ENCODE data around the gene GAB3. TPM values are rescaled to one million over a fixed set of nuclear protein-coding genes. Genes with fewer than 3 reads are reported as not detected.

GAB3 gene
- polyA plus RNA-seq, 3 donors = 6.2 to 44.0 (median 9.5) TPM

DNA sequence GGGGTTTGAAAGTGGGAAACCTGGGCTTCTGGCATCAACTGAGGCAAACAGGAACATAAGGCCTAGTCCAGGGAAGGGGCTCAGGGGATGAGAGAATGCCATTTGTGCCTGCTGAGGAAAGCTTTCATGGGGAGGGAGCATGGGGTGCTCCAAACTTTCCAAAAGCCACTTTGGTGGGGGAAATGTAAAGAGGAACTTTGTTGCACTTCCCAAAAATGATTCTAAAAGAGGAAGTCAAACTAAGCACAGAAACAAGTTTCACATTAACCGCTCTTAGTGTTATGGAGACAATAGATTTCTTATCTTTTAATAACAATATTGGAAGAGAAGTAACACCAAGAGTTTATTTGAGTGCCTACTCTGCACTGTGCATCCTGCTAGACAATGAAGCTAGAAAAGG is 32.3 kb downstream of the GAB3 start:
- Histone ChIP-seq H3K27me3 (ENCODE audit: control insufficient read depth in 2 of 2, insufficient read depth in 2 of 2, low read length in 2 of 2) (no peaks in the 10 kb centered on the region), H3K4me2 (replicated peaks; ENCODE audit: extremely low read depth, low read length, poor library complexity, severe bottlenecking) (peak overlapping the region; percentile 71), H3K4me3 (replicated peaks in 1 of 3; ENCODE audit: low read depth in 2 of 3, low read length in 3 of 3) (peak overlapping the region; percentile 5 to 64 (median 35)), H2AFZ (ENCODE audit: insufficient read depth, low read depth, low read length, poor library complexity, severe bottlenecking) (no peak overlapping the region), H4K20me1 (ENCODE audit: insufficient read depth, low read length) (peaks cover 7% of the 10 kb centered on the region), H3K4me1 (ENCODE audit: control insufficient read depth in 1 of 2, insufficient read depth in 2 of 2, low read length in 2 of 2) (peaks cover 65 to 75% of the 10 kb centered on the region in 2 donors), H3K27ac (ENCODE audit: low read depth in 1 of 2, low read length in 2 of 2) (peak overlapping the region; percentile 73 to 88), H3K9ac (ENCODE audit: insufficient read depth, low read length, poor library complexity, severe bottlenecking) (peak overlapping the region; percentile 28), H3K36me3 (replicated peaks in 1 of 2; ENCODE audit: control insufficient read depth in 1 of 2, insufficient read depth in 2 of 2, low read length in 2 of 2) (peaks cover 5 to 21% of the 10 kb centered on the region in 2 donors), H3K9me3 (replicated peaks in 1 of 2; ENCODE audit: control insufficient read depth in 1 of 2, insufficient read depth in 1 of 2, low read length in 2 of 2) (no peaks in the 10 kb centered on the region), H3K79me2 (ENCODE audit: insufficient read depth, low read length) (peaks cover 62% of the 10 kb centered on the region)
- peaks cover 5 to 7% of the 10 kb centered on the region in 2 donors for H3K36me3 Mint-ChIP-seq
- peaks cover 58% of the 10 kb centered on the region for H3K4me1 Mint-ChIP-seq
- peak overlapping the region; percentile 89 to 97 (median 95) for H3K27ac Mint-ChIP-seq
- peak in 2 of 3 donors; percentile 78 for DNase-seq
- peaks cover 0 to 9% (median 0%) of the 10 kb centered on the region in 3 donors for H3K27me3 Mint-ChIP-seq (ENCODE audit: low read depth in 3 of 3)
- peaks cover 0 to 13% (median 2%) of the 10 kb centered on the region in 7 donors for H3K9me3 Mint-ChIP-seq
- TF ChIP-seq, protein P1, sequence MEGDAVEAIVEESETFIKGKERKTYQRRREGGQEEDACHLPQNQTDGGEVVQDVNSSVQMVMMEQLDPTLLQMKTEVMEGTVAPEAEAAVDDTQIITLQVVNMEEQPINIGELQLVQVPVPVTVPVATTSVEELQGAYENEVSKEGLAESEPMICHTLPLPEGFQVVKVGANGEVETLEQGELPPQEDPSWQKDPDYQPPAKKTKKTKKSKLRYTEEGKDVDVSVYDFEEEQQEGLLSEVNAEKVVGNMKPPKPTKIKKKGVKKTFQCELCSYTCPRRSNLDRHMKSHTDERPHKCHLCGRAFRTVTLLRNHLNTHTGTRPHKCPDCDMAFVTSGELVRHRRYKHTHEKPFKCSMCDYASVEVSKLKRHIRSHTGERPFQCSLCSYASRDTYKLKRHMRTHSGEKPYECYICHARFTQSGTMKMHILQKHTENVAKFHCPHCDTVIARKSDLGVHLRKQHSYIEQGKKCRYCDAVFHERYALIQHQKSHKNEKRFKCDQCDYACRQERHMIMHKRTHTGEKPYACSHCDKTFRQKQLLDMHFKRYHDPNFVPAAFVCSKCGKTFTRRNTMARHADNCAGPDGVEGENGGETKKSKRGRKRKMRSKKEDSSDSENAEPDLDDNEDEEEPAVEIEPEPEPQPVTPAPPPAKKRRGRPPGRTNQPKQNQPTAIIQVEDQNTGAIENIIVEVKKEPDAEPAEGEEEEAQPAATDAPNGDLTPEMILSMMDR (IDR thresholded peaks at IDR 0.05) = no peak
- intact Hi-C loops (cut with micrococcal nuclease) = loop anchor here in 1 of 2 donors (5.0 kb wide), 1 partner anchor 34 kb away; the partner anchor contains the start of gene GAB3
- H3K4me3 Mint-ChIP-seq = peak overlapping the region; percentile 58 to 83
- WGBS (ENCODE audit: insufficient coverage) = no CpG with 5 or more reads among the region's 1 CpG

DNA sequence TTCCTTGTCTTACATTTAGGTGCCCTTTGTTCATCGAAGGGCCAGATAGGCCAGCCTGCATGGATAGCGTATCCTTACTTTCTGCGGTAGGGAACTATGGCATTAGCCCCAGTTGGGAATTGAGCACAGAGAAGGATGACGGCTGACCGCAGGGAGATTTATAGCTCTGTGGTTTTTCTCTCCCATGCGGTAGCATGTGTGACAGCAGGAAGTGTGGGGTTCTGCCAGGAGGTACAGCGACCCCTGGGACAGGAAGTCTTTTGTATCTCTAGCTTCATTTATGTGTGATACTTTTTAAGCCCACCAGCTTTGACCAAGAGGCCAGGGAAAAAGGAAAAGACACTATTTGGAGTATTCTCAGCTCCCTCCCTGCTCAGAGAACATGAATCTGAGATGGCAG is 33.1 kb downstream of the GAB3 start:
- H3K4me1 ChIP-seq (ENCODE audit: control insufficient read depth in 1 of 2, insufficient read depth in 2 of 2, low read length in 2 of 2) = peaks cover 63 to 75% of the 10 kb centered on the region in 2 donors
- Mint-ChIP-seq H3K9me3 (peaks cover 0 to 13% (median 2%) of the 10 kb centered on the region in 7 donors), H3K4me1 (peaks cover 57% of the 10 kb centered on the region), H3K36me3 (peaks cover 6 to 12% of the 10 kb centered on the region in 2 donors), H3K27me3 (ENCODE audit: low read depth in 3 of 3) (peaks cover 0 to 9% (median 0%) of the 10 kb centered on the region in 3 donors), H3K4me3 (peak overlapping the region in 1 of 2 donors; percentile 76), H3K27ac (peak overlapping the region; percentile 89 to 97 (median 95))
- peaks cover 6 to 26% of the 10 kb centered on the region in 2 donors for H3K36me3 ChIP-seq (replicated peaks in 1 of 2; ENCODE audit: control insufficient read depth in 1 of 2, insufficient read depth in 2 of 2, low read length in 2 of 2)
- intact Hi-C loops (cut with micrococcal nuclease) = loop anchor here in 1 of 2 donors (5.0 kb wide), 1 partner anchor 34 kb away; the partner anchor contains the start of gene GAB3
- H3K9ac ChIP-seq (ENCODE audit: insufficient read depth, low read length, poor library complexity, severe bottlenecking) = no peak overlapping the region
- peak overlapping the region; percentile 55 to 88 for H3K27ac ChIP-seq (ENCODE audit: low read depth in 1 of 2, low read length in 2 of 2)
- H3K9me3 ChIP-seq (replicated peaks in 1 of 2; ENCODE audit: control insufficient read depth in 1 of 2, insufficient read depth in 1 of 2, low read length in 2 of 2) = no peaks in the 10 kb centered on the region
- peaks cover 54% of the 10 kb centered on the region for H3K79me2 ChIP-seq (ENCODE audit: insufficient read depth, low read length)
- TF ChIP-seq, protein P1 (IDR thresholded peaks at IDR 0.05) = peak; percentile 10
- WGBS (ENCODE audit: insufficient coverage) = no CpG with 5 or more reads among the region's 7 CpGs
- H3K4me3 ChIP-seq (replicated peaks in 1 of 3; ENCODE audit: low read depth in 2 of 3, low read length in 3 of 3) = peak overlapping the region in 1 of 3 experiments; percentile 64
- no peak overlapping the region for H2AFZ ChIP-seq (ENCODE audit: insufficient read depth, low read depth, low read length, poor library complexity, severe bottlenecking)
- peaks cover 13% of the 10 kb centered on the region for H4K20me1 ChIP-seq (ENCODE audit: insufficient read depth, low read length)
- H3K27me3 ChIP-seq (ENCODE audit: control insufficient read depth in 2 of 2, insufficient read depth in 2 of 2, low read length in 2 of 2) = no peaks in the 10 kb centered on the region
- H3K4me2 ChIP-seq (replicated peaks; ENCODE audit: extremely low read depth, low read length, poor library complexity, severe bottlenecking) = peak overlapping the region; percentile 71
- DNase-seq = peak in 2 of 3 donors; percentile 44 to 67

All from CD14-positive monocyte (primary cell).